ENCODE results near the gene PLK2. TPM values are rescaled to one million over a fixed set of nuclear protein-coding genes. Genes with fewer than 3 reads are reported as not detected.
A peak's percentile ranks its signal among the peaks of the same experiment; 100 is the strongest.

Gene PLK2
- total and polyA plus RNA-seq, 2 of the 8 experiments (the other 6 are each of a cell fraction or from before 2014, with no cell fraction given) = 5.8 to 20.6 TPM

- DNase-seq (ENCODE audit: low read depth in 1 of 2, low spot score in 2 of 2) (no peak), FAIRE-seq (no peak)
- Histone ChIP-seq H3K79me1 (ENCODE audit: low read depth, low read length) (no peaks in the 10 kb centered on the region), H3K9ac (replicated peaks in 1 of 4; ENCODE audit: extremely low read depth in 1 of 4, low read depth in 3 of 4, low read length in 3 of 4) (no peak overlapping the region), H3K27me3 (replicated peaks in 1 of 4; ENCODE audit: control insufficient read depth in 3 of 4, extremely low read depth in 1 of 4, insufficient read depth in 3 of 4, low read length in 3 of 4) (no peaks in the 10 kb centered on the region), H3K79me2 (ENCODE audit: control insufficient read depth in 1 of 2, insufficient read depth in 2 of 2, low read length in 2 of 2) (0 out of 4 replicates have a peak, but pooled peaks cover 0 to 3% of the 10 kb centered on the region in 2 experiments), H3K23me2 (ENCODE audit: low read depth, low read length) (peaks cover 3% of the 10 kb centered on the region; the same call in 1 of the 2 replicates), H3K27ac (ENCODE audit: low read depth, low read length) (no peak overlapping the region), H3K4me3 (ENCODE audit: extremely low read depth in 1 of 4, insufficient read depth in 2 of 4, low read depth in 3 of 4, low read length in 4 of 4) (no peak overlapping the region), H2BK20ac (ENCODE audit: low read length) (no peak overlapping the region), H4K20me1 (replicated peaks in 1 of 2; ENCODE audit: control insufficient read depth in 1 of 2, insufficient read depth in 2 of 2, low read length in 2 of 2) (peaks cover 0 to 5% of the 10 kb centered on the region in 2 experiments), H2AK5ac (ENCODE audit: low read depth, low read length) (no peak overlapping the region), H3K14ac (ENCODE audit: insufficient read length) (no peak overlapping the region), H3K4me1 (replicated peaks in 1 of 4; ENCODE audit: control insufficient read depth in 3 of 4, insufficient read depth in 4 of 4, low read length in 3 of 4) (no peaks in the 10 kb centered on the region), H3K9me3 (ENCODE audit: insufficient read depth in 2 of 2, low read depth in 1 of 2, low read length in 1 of 2) (peaks cover 16 to 17% of the 10 kb centered on the region in 2 experiments), H2AFZ (ENCODE audit: low read length) (0 out of 2 replicates have a peak overlapping the region, but pooled peaks have one; percentile 61), H2BK5ac (ENCODE audit: low read depth, low read length) (no peak overlapping the region), H3K56ac (replicated peaks; ENCODE audit: insufficient read length, low read depth, low read length) (no peak overlapping the region), H4K5ac (ENCODE audit: insufficient read length, low read depth, low read length) (no peak overlapping the region), H3K36me3 (ENCODE audit: control insufficient read depth in 2 of 4, insufficient read depth in 4 of 4, low read length in 3 of 4) (peaks cover 0 to 3% (median 0%) of the 10 kb centered on the region in 4 experiments; a peak in 1 of 8 replicates), H4K91ac (replicated peaks; ENCODE audit: insufficient read length, low read length) (no peak overlapping the region), H3K18ac (ENCODE audit: extremely low read depth, low read length) (no peak overlapping the region), H2BK12ac (ENCODE audit: low read depth, low read length) (no peak overlapping the region), H3K4ac (replicated peaks; ENCODE audit: insufficient read length, low read depth, low read length) (no peak overlapping the region), H4K8ac (ENCODE audit: extremely low read depth, insufficient read depth, low read length) (no peak overlapping the region), H2BK120ac (replicated peaks; ENCODE audit: low read depth, low read length) (no peak overlapping the region), H2BK15ac (ENCODE audit: low read length) (no peak overlapping the region), H3K23ac (ENCODE audit: insufficient read length) (no peak overlapping the region), H3K4me2 (ENCODE audit: insufficient read depth in 1 of 2, low read depth in 2 of 2, low read length in 2 of 2) (no peak overlapping the region)
- CTCF ChIA-PET (ENCODE audit: partially characterized antibody) = interaction anchor here (0.6 to 3.9 kb wide), 22 partner anchors 9 to 1091 kb away, joined by 3 to 56 read pairs (median 4); no protein-coding TSS in a partner anchor
- 53% methylated on average over 1 of the region's 1 CpG; no CpG with 5 or more reads in 1 of the 2 experiments for WGBS, 2 experiments (ENCODE audit: extremely low coverage in 1 of 2, insufficient coverage in 1 of 2, insufficient read length in 1 of 2, insufficient replicate concordance in 2 of 2, low coverage in 1 of 2, low lambda C conversion rate in 2 of 2, missing lambda C conversion rate in 1 of 2)
- peak; percentile 58 to 66 for TF ChIP-seq RAD21 (IDR thresholded peaks at IDR 0.05 in 1 of 2, conservative IDR thresholded peaks at IDR 0.05 in 1 of 2; ENCODE audit: low read depth in 2 of 2, low read length in 2 of 2)
- no peak for TF ChIP-seq TBP (IDR thresholded peaks at IDR 0.05; ENCODE audit: low read depth, low read length)
- peak in 2 of 3 experiments; percentile 25 to 34; a peak in 2 of 4 replicates for TF ChIP-seq CTCF (IDR thresholded peaks at IDR 0.05; ENCODE audit: control extremely low read depth in 1 of 3, insufficient read depth in 1 of 3, low read depth in 1 of 3, low read length in 3 of 3)
- POLR2A ChIA-PET (ENCODE audit: partially characterized antibody) = no interaction called here
These were observed 18.0 kb upstream of the PLK2 start for GRCh38 chr5:58477760-58478376.
